ENCODE results near the gene WWTR1.

- TF ChIP-seq CTCF (optimal IDR thresholded peaks at IDR 0.05 in 1 of 3, IDR thresholded peaks at IDR 0.05 in 1 of 3, conservative IDR thresholded peaks at IDR 0.05 in 1 of 3; ENCODE audit: extremely low read depth in 1 of 3, insufficient read depth in 2 of 3, low read length in 3 of 3): no peak
- TF ChIP-seq EZH2 (IDR thresholded peaks at IDR 0.05; ENCODE audit: low read length): no peak
Observed at GRCh38 chr3:149626671-149627070, 31.2 kb downstream of the WWTR1 start.
